Fibroblast of skin of right quadriceps (primary cell): ENCODE measurements around the gene MCHR2.

Experiments
- DNase-seq: peaks from one replicate; pipeline ENCODE4 v3.0.0-alpha.2; 2013

Gene MCHR2

GRCh38 chr6:99901596-99902384, 92.2 kb downstream of the MCHR2 start:
- DNase-seq: no peak

DNA sequence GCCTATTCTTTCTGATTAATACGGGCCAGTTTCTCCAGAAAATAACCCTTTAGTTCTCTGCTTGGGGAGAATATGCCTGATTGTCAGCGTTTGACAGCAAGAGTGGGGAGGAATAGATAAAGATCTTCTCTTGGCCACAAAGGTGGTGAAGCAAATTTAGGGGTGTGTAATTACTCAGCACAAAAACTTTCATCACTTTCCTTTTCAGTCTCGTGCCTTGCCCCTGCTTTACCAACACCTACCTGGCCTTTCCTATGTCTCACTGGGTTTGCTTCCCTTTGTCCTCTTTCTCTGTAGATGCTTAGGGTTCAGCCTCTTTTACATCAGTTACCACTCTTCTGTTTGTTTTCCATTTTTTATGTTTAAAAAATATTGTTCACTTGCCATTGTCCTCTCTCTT, 99.2 kb downstream of the MCHR2 start:
- DNase-seq: no peak

- no peak for DNase-seq
Observed at GRCh38 chr6:99887066-99887465, 107.0 kb downstream of the MCHR2 start.

DNA sequence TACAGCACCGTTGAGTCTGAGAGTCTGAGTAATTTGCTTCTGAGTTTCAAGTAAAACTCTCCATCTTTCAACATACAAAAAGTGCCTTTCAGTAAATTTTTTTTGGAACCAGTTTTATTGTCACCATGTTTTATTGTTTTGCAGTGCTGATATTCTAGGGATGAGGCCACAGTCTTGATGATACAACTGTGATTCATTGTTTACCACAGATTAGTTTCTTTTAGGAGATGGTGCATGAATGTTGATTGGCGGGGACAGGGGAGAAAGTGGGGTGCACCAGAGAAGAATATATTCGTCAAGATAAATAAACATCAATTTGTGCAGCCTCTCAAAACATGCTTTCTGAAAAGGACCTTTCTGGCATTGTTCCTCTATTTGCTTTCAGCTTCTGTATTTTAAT, 109.0 kb downstream of the MCHR2 start:
- DNase-seq: no peak

DNA sequence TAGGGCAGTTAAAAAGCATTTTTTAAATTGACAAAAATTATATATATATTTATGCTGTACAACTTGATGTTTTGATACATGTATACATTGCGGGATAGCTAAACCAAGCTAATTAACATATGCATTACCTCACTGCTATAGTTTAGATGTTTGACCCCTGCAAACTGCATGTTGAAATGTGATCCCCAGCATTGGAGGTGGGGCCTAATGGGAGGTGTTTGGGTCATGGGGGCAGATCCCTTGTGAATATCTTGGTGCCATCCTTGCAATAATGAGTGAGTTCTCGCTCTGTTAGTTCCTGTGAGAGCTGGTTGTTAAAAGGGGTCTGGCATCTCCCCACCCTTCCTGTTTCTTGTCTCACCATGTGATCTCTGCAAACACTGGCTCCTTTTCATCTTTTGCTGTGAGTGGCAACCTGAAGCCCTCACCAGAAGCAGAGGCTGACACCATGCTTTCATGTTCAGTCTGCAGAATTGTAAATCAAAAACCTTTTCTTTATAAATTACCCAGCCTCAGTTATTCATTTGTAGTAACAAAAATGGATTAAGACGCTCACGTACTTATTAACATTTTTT, 111.8 kb downstream of the MCHR2 start:
- DNase-seq: no peak

DNA sequence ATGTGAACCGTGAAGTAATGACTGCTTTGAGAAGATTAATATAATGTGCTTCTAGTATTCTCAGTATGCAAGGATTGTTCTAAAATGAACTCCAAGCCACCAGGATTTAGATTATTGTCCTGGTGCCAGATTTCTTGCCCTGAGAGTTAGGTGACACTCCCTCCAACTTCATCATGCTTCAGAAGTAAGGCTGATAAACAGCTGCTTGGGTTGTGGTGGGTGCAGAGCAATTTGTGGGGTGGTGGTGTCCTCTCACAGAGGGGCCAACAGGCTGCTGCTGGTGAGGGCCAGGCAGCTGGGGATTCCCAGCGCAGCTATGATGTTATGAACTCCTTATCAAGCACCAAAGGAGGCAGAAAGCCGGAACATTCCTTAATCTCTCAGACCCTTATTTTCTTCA, 114.6 kb downstream of the MCHR2 start:
- DNase-seq: no peak

GRCh38 chr6:99875068-99875467, 119.0 kb downstream of the MCHR2 start:
- no peak for DNase-seq

- no peak for DNase-seq
Observed at GRCh38 chr6:99873084-99873483, 120.9 kb downstream of the MCHR2 start.

- DNase-seq: peak; percentile 56
Observed at GRCh38 chr6:99871641-99872040, 122.4 kb downstream of the MCHR2 start.
